ENCODE measurements around the gene RBM18. TPM values are rescaled to one million over a fixed set of nuclear protein-coding genes. Genes with fewer than 3 reads are reported as not detected.

RBM18 gene
- total RNA-seq, 4 donors from 2014 or later, result 10.2 to 15.8 (median 11.9) TPM

DNA sequence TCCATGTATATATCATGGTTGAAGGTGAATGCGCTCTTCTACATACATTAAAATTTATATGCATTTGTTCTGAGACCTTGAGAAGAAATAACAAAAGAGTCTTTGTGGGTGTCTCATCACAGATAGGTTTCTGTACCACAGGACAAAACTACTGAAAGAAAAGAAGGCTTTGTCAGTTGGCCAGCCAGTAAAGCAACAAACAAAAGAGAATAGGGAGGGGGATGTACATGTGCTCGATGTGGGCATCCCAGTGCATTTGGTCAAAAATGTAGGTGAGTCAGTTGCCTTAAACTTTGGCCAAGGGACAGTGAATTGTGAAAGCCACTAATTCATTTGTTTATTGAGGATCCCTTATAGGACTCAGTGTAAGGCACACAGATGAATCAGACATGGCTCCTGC lies 13.3 kb downstream of the RBM18 start:
- H3K27ac ChIP-seq, result no peak overlapping the region
- peaks cover 50% of the 10 kb centered on the region for H3K36me3 ChIP-seq
- H3K4me1 ChIP-seq, result peaks cover 4% of the 10 kb centered on the region
- H3K27me3 ChIP-seq, result no peaks in the 10 kb centered on the region
- TF ChIP-seq CTCF (IDR thresholded peaks at IDR 0.05) (no peak), POLR2A (IDR thresholded peaks at IDR 0.05) (no peak), EP300 (IDR thresholded peaks at IDR 0.05) (no peak), POLR2AphosphoS5 (IDR thresholded peaks at IDR 0.05) (no peak)
- WGBS, result 74% methylated on average over 2 of the region's 2 CpGs
- H3K4me3 ChIP-seq, result no peak overlapping the region
- DNase-seq (ENCODE audit: low spot score in 2 of 2), result no peak
- no peaks in the 10 kb centered on the region for H3K9me3 ChIP-seq

DNA sequence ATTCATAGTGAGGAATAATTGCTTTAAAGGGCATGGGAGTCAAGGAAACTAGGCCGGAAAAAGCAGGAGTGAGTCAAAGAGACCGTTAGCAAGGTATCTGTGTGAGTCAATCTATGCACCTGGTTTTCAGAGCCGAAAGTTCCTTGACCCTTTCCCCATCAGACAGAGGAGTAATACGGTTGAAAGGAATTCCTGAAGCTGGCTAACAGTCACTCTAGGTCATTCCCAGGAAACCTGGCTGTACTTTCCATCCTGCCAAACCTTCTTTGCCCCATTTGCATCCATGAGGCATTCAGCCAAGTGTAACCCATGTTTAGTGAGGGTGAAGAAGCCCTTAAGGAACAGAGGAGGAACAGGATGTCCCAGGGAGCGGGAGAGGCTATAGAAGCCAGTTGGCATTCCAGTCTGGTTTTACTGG lies 16.2 kb downstream of the RBM18 start:
- Histone ChIP-seq H3K27me3 (no peaks in the 10 kb centered on the region), H3K36me3 (peaks cover 73% of the 10 kb centered on the region), H3K27ac (no peak overlapping the region), H3K4me3 (no peak overlapping the region), H3K9me3 (no peaks in the 10 kb centered on the region), H3K4me1 (peaks cover 4% of the 10 kb centered on the region)
- no peak for DNase-seq (ENCODE audit: low spot score in 2 of 2)
- 75% methylated on average over 5 of the region's 5 CpGs for WGBS
- peak in 1 of 3 donors; percentile 23 for TF ChIP-seq POLR2AphosphoS5 (IDR thresholded peaks at IDR 0.05)
- TF ChIP-seq EP300 (IDR thresholded peaks at IDR 0.05), result no peak

DNA sequence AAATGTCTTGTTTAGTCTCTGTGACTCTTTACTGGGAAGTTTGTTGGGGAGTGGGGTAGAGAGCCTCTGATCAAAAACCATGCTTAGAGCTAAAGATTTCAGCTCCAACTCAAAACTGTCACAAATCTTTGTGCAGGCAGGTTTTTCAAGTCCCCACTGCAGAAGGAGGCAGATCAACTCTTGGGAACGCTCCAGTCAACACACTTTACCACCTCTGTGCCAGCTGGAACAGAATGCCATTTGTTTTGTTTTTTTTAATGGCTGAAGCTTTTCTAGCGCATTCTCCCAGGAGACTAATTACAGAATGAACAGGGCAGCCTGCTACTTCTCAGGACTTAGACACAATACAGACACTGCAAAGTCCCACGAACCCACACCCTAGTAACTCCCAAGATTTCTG lies 18.0 kb downstream of the RBM18 start:
- TF ChIP-seq POLR2A (IDR thresholded peaks at IDR 0.05) (no peak), EP300 (IDR thresholded peaks at IDR 0.05) (no peak), CTCF (IDR thresholded peaks at IDR 0.05) (no peak), POLR2AphosphoS5 (IDR thresholded peaks at IDR 0.05) (no peak)
- H3K27me3 ChIP-seq, result no peaks in the 10 kb centered on the region
- H3K4me1 ChIP-seq, result peaks cover 4% of the 10 kb centered on the region
- no peaks in the 10 kb centered on the region for H3K9me3 ChIP-seq
- WGBS, result 64% methylated on average over 3 of the region's 3 CpGs
- DNase-seq (ENCODE audit: low spot score in 2 of 2), result no peak
- no peak overlapping the region for H3K27ac ChIP-seq
- H3K36me3 ChIP-seq, result peaks cover 79% of the 10 kb centered on the region
- no peak overlapping the region for H3K4me3 ChIP-seq

GRCh38 chr9:122244349-122244748 lies 20.3 kb downstream of the RBM18 start:
- WGBS, result 82% methylated on average over 3 of the region's 3 CpGs
- DNase-seq (ENCODE audit: low spot score in 2 of 2), result no peak
- Histone ChIP-seq H3K36me3 (peaks cover 80% of the 10 kb centered on the region), H3K27me3 (no peaks in the 10 kb centered on the region), H3K9me3 (no peaks in the 10 kb centered on the region), H3K27ac (no peak overlapping the region), H3K4me3 (no peak overlapping the region), H3K4me1 (peaks cover 2% of the 10 kb centered on the region)
- TF ChIP-seq POLR2A (IDR thresholded peaks at IDR 0.05), result no peak
- TF ChIP-seq POLR2AphosphoS5 (IDR thresholded peaks at IDR 0.05), result no peak
- TF ChIP-seq CTCF (IDR thresholded peaks at IDR 0.05), result no peak
- TF ChIP-seq EP300 (IDR thresholded peaks at IDR 0.05), result no peak

DNA sequence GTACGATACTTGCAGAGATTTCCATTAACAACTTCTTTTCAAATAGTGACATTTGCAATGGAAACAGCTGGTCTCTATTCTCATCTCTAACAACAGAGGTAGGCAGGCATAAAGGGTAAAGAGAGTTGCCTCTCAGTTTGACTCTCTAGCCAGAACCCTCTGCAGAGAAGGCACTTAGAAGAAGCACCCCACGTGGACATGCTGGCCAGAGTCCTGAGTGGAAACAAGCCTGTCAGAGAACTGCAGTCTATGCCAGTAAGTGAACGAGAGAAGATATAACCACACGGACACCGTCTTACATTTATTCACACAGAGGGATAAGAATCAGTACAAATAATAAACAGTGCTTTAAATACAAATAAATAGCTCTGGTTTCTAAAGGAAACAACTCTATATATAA lies 24.9 kb downstream of the RBM18 start:
- TF ChIP-seq POLR2AphosphoS5 (IDR thresholded peaks at IDR 0.05) (no peak), CTCF (IDR thresholded peaks at IDR 0.05) (no peak), EP300 (IDR thresholded peaks at IDR 0.05) (no peak), POLR2A (IDR thresholded peaks at IDR 0.05) (no peak)
- no peak overlapping the region for H3K4me3 ChIP-seq
- no peaks in the 10 kb centered on the region for H3K4me1 ChIP-seq
- H3K9me3 ChIP-seq, result no peaks in the 10 kb centered on the region
- no peak for DNase-seq (ENCODE audit: low spot score in 2 of 2)
- no peaks in the 10 kb centered on the region for H3K27me3 ChIP-seq
- no peak overlapping the region for H3K27ac ChIP-seq
- peaks cover 55% of the 10 kb centered on the region for H3K36me3 ChIP-seq
- 88% methylated on average over 5 of the region's 5 CpGs for WGBS

- TF ChIP-seq CTCF (IDR thresholded peaks at IDR 0.05), result no peak
- no peak for TF ChIP-seq POLR2A (IDR thresholded peaks at IDR 0.05)
- TF ChIP-seq POLR2AphosphoS5 (IDR thresholded peaks at IDR 0.05), result no peak
- no peak for TF ChIP-seq EP300 (IDR thresholded peaks at IDR 0.05)
- Histone ChIP-seq H3K9me3 (no peaks in the 10 kb centered on the region), H3K27ac (no peak overlapping the region), H3K36me3 (peaks cover 26% of the 10 kb centered on the region), H3K4me1 (no peaks in the 10 kb centered on the region), H3K27me3 (no peaks in the 10 kb centered on the region), H3K4me3 (no peak overlapping the region)
- 82% methylated on average over 10 of the region's 10 CpGs for WGBS
- DNase-seq (ENCODE audit: low spot score in 2 of 2), result no peak
These were observed 28.0 kb downstream of the RBM18 start for GRCh38 chr9:122236681-122237080.
